ENCODE data around the gene DUSP28.

DNA sequence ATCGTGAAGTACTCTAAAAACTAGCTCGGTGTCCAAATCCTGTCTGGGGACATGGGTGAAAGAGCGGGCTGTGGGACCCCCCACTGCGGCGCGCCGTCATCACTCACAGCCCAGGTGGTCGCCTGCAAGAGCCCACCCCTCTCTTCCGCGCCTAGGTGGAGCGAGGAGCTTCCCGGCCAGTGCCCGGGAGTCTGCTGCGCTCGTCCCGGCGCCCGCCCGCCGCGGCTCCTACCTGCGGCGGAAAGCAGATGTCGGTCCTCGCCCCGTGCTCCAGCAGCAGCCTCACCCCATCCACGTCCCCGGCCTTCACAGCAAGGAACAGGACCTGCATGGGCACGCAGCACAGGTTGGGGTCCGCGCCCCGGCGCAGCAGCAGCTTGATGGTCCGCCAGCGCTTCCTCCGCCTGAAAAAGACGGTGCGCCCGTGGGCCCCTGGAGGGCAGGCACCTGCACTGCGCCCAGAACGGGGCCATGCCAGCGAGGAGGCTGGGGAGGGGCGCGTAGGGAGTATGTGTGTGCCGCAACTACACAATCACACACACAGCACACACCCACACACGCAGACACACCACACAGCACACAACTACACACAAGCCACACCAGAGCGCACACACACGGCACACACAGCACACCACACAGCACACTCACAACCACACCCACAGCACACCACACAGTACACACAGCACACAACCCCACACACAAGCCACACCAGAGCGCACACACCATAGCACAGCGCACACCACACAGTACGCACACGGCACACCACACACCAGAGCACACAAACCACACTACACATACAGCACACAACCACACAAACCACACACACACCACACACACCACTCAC is 39.8 kb upstream of the DUSP28 start:
- TF ChIP-seq, protein P1, sequence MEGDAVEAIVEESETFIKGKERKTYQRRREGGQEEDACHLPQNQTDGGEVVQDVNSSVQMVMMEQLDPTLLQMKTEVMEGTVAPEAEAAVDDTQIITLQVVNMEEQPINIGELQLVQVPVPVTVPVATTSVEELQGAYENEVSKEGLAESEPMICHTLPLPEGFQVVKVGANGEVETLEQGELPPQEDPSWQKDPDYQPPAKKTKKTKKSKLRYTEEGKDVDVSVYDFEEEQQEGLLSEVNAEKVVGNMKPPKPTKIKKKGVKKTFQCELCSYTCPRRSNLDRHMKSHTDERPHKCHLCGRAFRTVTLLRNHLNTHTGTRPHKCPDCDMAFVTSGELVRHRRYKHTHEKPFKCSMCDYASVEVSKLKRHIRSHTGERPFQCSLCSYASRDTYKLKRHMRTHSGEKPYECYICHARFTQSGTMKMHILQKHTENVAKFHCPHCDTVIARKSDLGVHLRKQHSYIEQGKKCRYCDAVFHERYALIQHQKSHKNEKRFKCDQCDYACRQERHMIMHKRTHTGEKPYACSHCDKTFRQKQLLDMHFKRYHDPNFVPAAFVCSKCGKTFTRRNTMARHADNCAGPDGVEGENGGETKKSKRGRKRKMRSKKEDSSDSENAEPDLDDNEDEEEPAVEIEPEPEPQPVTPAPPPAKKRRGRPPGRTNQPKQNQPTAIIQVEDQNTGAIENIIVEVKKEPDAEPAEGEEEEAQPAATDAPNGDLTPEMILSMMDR (conservative IDR thresholded peaks at IDR 0.05) = no peak
- TF ChIP-seq ZFX (IDR thresholded peaks at IDR 0.05) = no peak
